AG04450 (cell line): ENCODE data around the gene LYPD4. TPM values are rescaled to one million over a fixed set of nuclear protein-coding genes. Genes with fewer than 3 reads are reported as not detected.

Experiments
- CTCF ChIA-PET: fragments of 300-600, 350-600 bp; formaldehyde crosslinking; extraction: SDS; loops from one replicate; lab custom pipeline; 2022; ENCODE audit warnings: antibody characterized with exemption, inconsistent platforms; lab: Charles Lee
- POLR2A ChIA-PET: fragments of 350-600 bp; formaldehyde crosslinking; extraction: SDS; loops from one replicate; lab custom pipeline; 2021; ENCODE audit warnings: antibody characterized with exemption, inconsistent platforms; lab: Yijun Ruan, JAX
- DNase-seq: peaks from one replicate; pipeline ENCODE4 v3.0.0-alpha.2; 2011; ENCODE audit warnings: low read depth, low spot score
- H3K27ac ChIP-seq: one replicate; pipeline ENCODE4 v1.5.1; 2012; ENCODE audit warnings: low read depth, low read length, control low read depth
- H3K27me3 ChIP-seq: one replicate; pipeline ENCODE4 v1.6.0; 2012; ENCODE audit warnings: low read length; ENCODE audit not compliant: control insufficient read depth, insufficient read depth
- H3K4me3 ChIP-seq: 2 replicates; pipeline ENCODE4 v1.5.1; 2011; ENCODE audit warnings: mild to moderate bottlenecking, low read depth, low read length, control low read depth
- H3K9me3 ChIP-seq: 2 replicates; pipeline ENCODE4 v1.5.1; 2012; ENCODE audit warnings: low read length; ENCODE audit not compliant: control insufficient read depth, insufficient read depth
- polyA plus RNA-seq: library from polyadenylated mRNA; depleted of rRNA; stranded (reverse); fragments of >200 nt; gene quantifications from 2 replicates; pipeline ENCODE4 v1.2.3, GENCODE V29; 2011
- TF ChIP-seq, protein P1 (sequence below): IDR thresholded peaks from 2 replicates; pipeline ENCODE4 v1.5.1; 2011; ENCODE audit warnings: low read depth, low read length, control low read depth, inconsistent platforms

The LYPD4 gene
- polyA plus RNA-seq, 1 experiment: not detected

DNA sequence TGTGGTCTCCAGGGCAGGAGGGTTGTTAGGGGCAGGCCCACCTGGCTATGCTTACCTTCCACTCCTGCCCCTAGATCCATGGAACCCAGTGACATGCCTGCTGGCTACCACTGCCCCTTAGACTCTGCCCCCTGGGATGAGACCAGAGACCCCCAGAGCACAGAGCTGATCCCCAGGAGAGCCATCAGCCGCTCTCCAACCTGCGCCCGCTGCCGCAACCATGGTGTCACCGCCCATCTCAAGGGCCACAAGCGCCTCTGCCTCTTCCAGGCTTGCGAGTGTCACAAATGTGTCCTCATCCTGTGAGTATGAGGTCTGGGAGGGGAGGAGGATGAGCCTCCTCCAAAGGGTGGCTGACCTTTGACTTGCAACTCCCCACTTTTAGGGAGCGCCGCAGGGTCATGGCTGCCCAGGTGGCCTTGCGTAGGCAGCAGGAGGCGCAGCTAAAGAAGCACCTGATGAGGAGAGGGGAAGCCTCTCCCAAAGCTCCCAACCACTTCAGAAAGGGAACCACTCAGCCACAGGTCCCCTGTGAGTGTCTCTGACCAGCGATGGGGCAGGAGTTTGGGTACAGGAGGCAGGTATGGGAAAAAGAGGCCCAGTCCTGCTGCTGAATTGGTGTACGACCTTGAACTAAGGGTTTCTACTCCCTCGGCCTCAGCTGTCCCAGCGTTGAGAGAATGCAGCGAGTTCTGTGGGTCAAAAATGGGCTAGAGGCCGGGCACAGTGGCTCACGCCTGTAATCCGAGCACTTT is 3.0 kb upstream of the LYPD4 start:
- DNase-seq: no peak
- CTCF ChIA-PET: no interaction called here
- POLR2A ChIA-PET: no interaction called here
- peaks cover 5% of the 10 kb centered on the region; the same call in 1 of the 2 replicates for H3K9me3 ChIP-seq
- no peak overlapping the region for H3K27ac ChIP-seq
- H3K27me3 ChIP-seq: peaks cover 24% of the 10 kb centered on the region
- TF ChIP-seq, protein P1, sequence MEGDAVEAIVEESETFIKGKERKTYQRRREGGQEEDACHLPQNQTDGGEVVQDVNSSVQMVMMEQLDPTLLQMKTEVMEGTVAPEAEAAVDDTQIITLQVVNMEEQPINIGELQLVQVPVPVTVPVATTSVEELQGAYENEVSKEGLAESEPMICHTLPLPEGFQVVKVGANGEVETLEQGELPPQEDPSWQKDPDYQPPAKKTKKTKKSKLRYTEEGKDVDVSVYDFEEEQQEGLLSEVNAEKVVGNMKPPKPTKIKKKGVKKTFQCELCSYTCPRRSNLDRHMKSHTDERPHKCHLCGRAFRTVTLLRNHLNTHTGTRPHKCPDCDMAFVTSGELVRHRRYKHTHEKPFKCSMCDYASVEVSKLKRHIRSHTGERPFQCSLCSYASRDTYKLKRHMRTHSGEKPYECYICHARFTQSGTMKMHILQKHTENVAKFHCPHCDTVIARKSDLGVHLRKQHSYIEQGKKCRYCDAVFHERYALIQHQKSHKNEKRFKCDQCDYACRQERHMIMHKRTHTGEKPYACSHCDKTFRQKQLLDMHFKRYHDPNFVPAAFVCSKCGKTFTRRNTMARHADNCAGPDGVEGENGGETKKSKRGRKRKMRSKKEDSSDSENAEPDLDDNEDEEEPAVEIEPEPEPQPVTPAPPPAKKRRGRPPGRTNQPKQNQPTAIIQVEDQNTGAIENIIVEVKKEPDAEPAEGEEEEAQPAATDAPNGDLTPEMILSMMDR: no peak
- H3K4me3 ChIP-seq: no peak overlapping the region

DNA sequence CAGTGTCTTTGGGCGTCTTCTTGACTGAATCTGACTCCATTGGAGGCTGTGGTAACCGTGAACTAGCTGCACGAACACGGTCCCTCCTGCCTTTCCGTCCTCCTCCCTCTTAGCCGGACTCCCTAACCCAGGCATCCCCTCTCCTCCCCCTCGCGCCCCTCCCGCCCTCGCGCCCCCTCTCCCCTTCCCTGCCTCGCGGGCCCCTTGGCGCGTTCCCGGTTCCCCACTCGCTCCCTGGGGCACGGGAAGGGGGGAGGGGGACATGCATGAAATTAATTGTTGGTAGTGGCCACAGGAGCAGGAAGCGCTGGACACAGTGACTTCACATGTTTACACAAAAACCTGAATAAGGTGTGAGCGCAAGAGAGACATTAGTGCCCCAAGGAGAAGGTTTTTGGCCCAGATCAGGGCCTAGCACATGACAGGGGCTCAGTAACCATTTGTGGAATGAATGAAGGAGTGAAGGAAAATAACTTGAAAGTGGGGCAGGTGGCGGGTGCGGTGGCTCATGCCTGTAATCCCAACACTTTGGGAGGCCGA is 638 bp upstream of the LYPD4 start:
- TF ChIP-seq, protein P1: no peak
- no peak overlapping the region for H3K4me3 ChIP-seq
- peaks cover 5% of the 10 kb centered on the region; the same call in 1 of the 2 replicates for H3K9me3 ChIP-seq
- no peak overlapping the region for H3K27ac ChIP-seq
- CTCF ChIA-PET: no interaction called here
- no peak for DNase-seq
- H3K27me3 ChIP-seq: peaks cover 4% of the 10 kb centered on the region
- POLR2A ChIA-PET: no interaction called here

DNA sequence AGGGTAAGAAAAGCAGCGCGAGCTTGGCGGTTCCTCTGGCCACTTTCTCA is 343 bp upstream of the LYPD4 start, which contains the start of gene DMRTC2:
TSS of gene DMRTC2 (plus strand) at position 42 of the 50 bp plus-strand sequence. CDS start 2,387 bp downstream, outside the sequence.
- ChIA-PET POLR2A (no interaction called here), CTCF (no interaction called here)
- Histone ChIP-seq H3K4me3 (no peak within 1 kb of the TSS), H3K27ac (no peak within 1 kb of the TSS), H3K9me3 (peaks cover 5% of the 10 kb centered on the region; the same call in 1 of the 2 replicates), H3K27me3 (peaks cover 6% of the 10 kb centered on the region)
- TF ChIP-seq, protein P1: no peak
- DNase-seq: no peak

DNA sequence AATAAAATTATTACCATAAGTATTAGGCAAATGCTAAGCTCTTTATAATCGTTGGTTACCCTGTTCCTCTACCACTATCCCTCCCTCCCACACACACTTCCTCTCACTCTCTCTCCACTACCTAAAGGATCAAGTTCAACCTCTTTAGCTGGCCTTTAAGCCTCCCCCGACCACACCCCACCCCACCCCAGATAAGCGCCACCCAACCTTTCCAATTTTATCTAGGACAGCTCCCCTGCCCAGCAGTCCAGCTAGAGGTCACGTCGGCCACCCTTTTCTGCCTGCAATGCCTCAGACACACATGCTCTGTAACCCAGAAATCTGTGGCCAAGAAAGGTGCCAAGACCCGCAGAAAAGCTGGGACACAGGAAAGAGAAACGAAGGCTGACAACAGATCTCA is 1.1 kb downstream of the LYPD4 start:
- no peak for DNase-seq
- no peak overlapping the region for H3K27ac ChIP-seq
- no peak overlapping the region for H3K4me3 ChIP-seq
- TF ChIP-seq, protein P1: no peak
- POLR2A ChIA-PET: no interaction called here
- H3K9me3 ChIP-seq: peaks cover 5% of the 10 kb centered on the region; the same call in 1 of the 2 replicates
- CTCF ChIA-PET: interaction anchor here (0.6 kb wide), 1 partner anchor 86 kb away, joined by 3 read pairs; no protein-coding TSS in a partner anchor
- peaks cover 15% of the 10 kb centered on the region for H3K27me3 ChIP-seq

DNA sequence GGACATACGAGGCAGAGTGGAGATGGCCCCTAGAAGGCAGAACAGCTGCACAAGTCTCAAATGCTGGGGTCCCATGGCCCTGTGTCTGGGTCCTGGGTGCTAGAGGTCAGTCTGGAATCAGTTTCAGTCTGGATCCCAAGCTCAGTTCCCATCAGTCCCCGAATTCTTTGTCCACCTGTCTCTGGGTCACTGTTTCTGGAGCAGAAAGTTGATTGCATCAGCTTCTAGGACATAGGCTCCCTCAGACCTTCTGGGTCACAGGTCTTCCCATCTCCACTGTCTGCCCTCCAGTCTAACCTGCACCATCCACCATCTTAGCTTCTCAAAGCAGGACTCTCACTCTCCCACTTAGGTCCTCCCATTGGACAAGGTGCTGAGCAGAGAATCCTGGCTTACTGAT is 5.3 kb downstream of the LYPD4 start:
- Histone ChIP-seq H3K9me3 (no peaks in the 10 kb centered on the region), H3K4me3 (no peak overlapping the region), H3K27ac (no peak overlapping the region), H3K27me3 (peaks cover 19% of the 10 kb centered on the region)
- TF ChIP-seq, protein P1: no peak
- no peak for DNase-seq
- ChIA-PET POLR2A (no interaction called here), CTCF (no interaction called here)
